Measurements from ENCODE around the gene KCNG1.
A peak's percentile ranks its signal among the peaks of the same experiment; 100 is the strongest.
"Not testable (repeated sequence)": the region's sequence is repeated elsewhere in the genome, so short reads cannot be mapped to it uniquely, and the experiment has no call there.

KCNG1 gene

DNA sequence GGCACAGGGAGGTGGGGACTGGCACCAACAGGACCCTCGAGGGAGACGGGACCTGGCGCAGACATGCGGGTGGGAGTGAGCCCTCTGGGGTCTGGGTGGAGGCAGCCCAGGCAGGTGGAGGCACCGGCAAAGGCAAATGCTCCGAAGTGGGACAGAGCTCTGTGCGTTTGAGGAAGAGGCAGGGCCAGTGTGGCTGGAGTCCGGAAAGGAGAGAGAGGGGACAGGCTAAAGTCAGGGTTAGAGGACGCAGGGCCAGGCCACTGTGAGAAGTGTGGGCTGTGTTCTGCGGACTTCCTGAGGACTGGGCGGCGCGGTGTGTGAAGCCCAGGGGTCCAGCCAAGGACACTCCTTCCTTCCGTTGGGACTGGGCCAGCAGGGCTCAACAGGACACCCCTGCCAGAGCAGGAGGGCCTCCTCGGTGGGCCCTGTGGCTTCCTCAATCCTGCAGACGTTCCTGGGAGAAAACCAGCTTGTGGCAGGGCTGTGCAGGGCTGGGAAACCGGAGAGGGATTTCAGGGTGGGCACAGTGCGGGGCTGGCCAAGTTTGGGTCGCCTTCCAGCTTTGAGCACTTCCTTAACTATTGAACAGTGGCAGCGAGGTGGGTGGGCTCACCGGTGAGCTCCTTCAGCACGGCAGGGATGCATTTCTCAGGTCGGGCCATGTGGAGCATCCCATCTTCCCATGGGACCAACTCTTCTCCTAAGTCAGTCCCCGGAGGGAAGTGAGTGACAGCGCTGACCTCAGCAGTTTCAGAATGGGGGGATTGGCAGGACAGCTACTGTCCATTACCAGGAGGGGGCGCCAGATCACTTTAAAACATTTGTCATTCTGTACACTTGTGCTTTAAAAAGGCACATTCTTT, 41.8 kb downstream of the KCNG1 start:
- peak; percentile 27 for DNase-seq

- no peak for DNase-seq
Measured at GRCh38 chr20:50980071-50980681, 42.7 kb downstream of the KCNG1 start.

DNA sequence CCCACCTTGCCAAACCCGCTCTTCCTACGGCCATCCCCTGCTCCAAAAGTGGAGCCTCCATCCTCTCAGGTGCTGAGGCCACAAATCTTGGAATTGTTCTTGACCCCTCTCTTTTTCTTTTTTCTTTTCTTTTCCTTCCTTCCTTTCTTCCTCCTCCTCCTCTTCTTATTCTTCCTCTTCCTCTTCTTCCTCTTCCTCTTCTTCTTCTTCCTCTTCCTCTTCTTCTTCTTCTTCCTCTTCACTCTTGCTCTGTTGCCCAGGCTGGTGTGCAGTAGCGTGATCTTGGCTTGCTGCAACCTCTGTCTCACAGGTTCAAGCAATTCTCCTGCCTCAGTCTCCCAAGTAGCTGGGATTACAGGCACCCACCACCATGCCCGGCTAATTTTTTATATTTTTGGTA, 44.4 kb downstream of the KCNG1 start:
- not testable (repeated sequence) for DNase-seq

DNA sequence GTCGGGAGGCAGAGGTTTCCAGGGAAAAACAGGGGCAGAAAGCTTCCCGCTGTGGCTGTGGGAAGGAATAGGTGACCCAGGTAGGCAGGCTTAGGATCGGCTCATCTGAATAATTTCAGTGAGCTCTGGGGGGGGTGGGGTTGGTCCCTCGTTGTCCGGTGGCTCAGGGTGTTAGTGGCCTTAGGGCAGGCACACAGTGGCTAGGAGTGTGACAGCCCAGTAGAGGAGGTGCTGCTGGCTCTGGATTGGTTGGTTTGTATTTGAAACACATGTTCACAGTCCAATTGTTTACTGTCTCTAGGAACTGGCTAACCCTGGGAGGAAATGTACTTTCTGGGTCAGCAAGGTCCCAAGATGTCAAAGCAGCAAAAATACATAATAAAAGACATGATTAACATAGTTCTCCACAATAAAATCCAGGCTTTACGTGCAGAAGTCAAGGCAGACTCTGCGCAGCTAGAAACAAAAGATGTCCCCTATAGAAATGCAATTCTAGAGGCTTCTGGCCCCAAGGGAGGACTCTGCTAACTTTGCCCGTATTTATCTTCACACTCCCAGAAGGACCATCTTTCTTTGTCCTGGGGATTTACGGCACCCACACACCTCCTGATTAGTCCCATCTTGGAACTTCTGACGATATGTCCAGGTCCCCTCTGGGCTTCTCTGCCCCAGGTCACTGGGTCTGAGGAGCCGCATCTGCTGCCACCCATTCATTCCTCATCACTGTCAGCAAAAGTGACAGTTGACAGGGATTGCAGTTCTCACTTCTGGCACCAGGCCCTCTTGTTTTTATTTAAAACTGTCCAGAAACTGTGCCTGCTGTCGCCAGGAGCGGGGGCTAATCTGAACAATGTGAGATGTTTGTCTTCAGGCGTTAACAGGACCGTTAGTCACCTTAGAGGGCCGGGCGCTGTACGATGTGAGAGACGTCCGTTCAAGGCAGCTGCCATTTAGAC, 45.6 kb downstream of the KCNG1 start:
- no peak for DNase-seq

DNA sequence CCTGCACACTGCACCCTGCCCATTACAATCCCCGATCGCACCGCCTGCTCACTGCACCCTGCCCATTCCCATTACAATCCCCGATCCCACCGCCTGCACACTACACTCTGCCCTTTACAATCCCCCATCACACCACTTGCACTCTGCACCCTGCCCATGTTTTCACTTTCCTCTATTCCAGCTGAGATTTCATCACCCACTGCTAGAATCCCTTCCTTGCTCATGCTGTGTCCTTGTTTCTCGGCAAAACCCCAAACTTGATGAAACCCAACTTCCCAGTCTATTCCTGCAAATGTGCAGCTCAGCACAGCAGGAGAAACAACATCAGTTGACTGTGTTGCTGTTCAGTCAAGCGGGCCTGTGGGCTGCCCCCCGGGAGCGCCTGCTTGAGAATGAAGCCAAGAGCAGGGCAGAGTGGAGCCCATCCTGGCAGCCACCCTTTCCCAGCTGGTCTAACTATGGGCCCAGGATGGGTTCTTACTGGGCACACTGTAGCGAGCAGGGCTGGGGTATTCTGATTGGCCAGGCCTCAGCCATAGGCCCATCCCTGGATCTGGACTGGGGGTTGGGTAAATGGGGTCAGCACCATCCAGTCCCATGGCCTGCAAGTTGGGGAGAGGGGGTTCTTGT, 47.1 kb downstream of the KCNG1 start:
- no peak for DNase-seq

DNA sequence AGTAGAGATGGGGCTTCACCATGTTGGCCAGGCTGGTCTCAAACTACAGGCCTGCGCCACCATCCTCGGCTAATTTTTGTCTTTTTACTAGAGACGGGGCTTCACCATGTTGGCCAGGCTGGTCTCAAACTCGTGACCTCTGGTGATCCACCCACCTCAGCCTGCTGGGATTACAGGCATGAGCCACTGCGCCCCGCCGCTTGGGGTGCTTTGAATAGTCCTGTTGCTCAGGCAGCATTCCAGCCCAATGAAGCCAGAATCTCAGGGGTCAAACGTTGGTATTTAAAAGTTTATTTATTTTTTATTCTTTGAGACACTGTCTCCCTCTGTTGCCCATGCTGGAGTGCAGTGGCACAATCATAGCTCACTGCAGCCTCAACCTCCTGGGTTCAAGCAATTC, 53.0 kb downstream of the KCNG1 start:
- DNase-seq = no peak

- no peak for DNase-seq
Measured at GRCh38 chr20:50969435-50969834, 53.5 kb downstream of the KCNG1 start.

DNA sequence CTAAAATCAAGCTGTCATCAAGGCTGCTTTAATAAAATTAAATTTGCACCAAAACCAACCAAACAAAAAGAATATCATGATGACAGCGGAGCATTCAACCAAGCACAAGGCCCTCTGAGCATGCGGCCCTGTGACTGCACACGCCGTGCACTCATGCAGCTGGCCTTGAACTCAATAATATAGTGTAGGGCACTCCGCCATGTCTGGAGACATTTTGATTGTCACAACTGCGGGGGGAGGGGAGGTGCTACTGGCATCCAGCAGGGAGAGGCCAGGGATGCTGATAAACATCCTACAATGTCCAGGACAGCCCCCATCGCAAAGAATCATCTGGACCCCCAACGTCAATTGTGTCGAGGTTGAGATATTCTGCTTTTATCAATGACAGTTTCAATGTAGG, 54.6 kb downstream of the KCNG1 start:
- no peak for DNase-seq

DNA sequence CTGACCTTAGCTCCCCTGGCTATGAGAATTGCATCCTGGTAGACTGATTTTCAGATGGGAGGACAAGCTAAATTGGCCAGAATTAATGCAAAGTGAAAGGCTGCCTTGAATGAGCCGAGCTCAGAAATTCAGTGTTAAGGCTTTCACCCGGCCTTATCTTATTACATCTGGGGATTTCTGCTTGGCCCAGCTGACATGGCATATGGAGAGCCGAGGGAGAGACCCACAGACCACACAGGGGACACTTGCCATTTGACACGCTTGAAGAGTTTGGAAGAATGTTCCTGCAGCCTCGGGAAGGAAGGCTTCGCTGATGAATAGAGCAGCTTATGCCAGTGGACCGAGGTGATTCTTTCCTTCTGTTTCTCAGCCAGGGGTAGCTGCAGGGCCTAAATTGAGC, 55.3 kb downstream of the KCNG1 start:
- DNase-seq = no peak

GRCh38 chr20:50959543-50960126, 63.3 kb downstream of the KCNG1 start:
- DNase-seq = no peak

DNA sequence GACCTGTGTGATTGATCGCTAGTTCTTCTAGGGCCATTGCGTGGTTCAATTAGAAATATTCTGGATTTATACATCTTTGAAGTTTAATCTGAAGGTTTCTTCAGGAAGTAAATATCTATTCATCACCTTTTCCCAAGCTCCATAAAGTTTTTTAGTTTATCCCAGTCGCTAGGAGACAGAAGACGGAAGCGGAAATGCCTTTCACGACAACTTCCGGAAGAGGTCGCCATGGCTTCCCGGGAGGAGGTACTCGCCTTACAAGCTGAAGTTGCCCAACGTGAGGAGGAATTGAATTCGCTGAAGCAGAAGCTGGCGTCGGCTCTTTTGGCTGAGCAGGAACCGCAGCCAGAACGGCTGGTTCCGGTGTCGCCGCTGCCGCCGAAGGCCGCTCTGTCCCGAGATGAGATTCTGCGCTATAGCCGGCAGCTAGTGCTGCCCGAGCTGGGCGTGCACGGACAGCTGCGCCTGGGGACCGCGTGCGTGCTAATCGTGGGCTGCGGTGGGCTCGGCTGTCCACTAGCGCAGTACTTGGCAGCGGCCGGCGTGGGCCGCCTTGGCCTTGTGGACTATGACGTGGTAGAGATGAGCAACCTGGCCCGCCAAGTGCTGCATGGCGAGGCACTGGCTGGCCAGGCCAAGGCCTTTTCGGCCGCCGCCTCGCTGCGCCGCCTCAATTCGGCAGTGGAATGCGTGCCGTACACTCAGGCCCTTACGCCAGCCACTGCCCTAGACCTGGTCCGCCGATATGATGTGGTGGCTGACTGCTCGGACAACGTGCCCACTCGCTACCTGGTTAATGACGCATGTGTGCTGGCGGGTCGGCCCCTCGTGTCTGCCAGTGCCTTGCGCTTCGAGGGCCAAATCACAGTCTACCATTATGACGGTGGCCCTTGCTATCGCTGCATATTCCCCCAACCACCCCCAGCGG, 64.0 kb downstream of the KCNG1 start, which contains the start of gene MOCS3:
Gene MOCS3, plus strand, starts transcription at position 204 of the 928 bp plus-strand sequence. Its CDS starts 25 bp downstream, at position 229.
- DNase-seq = peak; percentile 77

DNA sequence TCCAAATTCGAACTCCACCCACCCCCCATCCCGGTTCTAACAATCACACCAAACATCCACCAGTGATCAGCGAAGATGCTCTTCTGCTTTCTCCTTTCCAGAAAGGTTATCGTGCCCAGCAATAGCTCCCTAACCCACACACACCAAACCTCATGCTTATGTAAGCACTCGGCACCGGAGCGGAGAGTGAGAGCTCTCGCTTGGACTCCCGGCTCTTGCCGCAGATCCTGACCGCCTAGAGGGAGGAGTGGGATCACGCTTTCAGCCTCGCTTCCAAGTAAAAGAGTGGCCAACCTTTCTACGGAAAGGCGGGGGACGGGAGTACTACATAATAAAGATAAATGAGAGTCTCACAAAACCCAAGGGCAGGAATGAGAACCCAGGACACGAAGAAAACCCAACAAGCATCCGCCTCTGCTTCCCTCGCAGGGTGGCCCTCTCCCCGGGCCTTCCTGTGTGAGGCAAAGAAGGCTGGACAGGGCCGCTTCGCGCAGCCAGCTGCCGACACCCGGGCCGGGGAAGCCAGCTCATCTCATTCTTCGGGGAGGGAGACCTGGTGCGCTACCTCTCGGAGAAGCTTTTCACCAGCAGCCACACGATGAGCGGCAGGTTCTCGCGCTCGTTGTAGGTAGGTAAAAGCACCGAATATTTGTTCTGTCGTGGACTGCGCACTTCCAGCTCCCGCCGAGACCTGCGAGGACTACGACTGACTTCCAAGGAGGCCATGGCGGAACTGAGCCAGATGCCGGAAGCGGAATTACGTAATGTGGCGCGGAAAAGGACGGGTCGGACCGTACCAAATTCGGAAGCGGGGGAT, 64.9 kb downstream of the KCNG1 start, which contains the start of gene DPM1:
Gene DPM1, minus strand, starts transcription at position 735 of the 817 bp plus-strand sequence. Its CDS starts 9 bp downstream, at position 726.
- peak; percentile 77 for DNase-seq

- no peak for DNase-seq
Measured at GRCh38 chr20:50957276-50957675, 65.6 kb downstream of the KCNG1 start.

DNA sequence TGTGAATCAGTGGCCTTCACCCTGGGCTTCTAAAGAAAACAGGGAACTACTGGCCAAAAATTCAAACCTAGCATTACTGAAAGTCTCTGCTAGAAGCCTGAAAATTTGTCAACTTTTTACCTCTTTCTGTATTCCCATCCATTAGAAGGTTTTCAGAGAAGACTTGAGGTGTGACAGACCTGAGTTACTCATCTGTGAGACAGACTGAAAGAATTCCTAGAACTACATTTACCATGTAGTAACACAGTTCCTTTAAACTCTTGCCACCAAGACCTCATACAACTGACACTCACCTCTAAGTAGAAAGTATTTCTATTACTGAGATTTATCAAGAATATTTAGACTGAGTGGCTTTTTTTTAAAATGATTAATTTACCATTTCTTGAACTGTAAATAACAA, 69.1 kb downstream of the KCNG1 start:
- DNase-seq = no peak
